HL-60 (cell line): ENCODE results near the gene CTDSPL2.

Experiments used
- DNase-seq, 2 experiments: peaks; one replicate each; pipeline ENCODE4 v3.0.0-alpha.2; 2010 to 2020; ENCODE audit warnings: low read depth in 1 of 2, low spot score in 1 of 2
- H3K27ac ChIP-seq: fragments of 250-450 bp; sonication (Bioruptor Pico); replicated peaks from 2 replicates; pipeline ENCODE4 v1.5.1; 2020; ENCODE audit warnings: mild to moderate bottlenecking, moderate library complexity
- H3K27me3 ChIP-seq: fragments of 250-450 bp; sonication (Bioruptor Pico); 2 replicates; pipeline ENCODE4 v1.5.1; 2021; ENCODE audit warnings: mild to moderate bottlenecking, moderate library complexity; ENCODE audit not compliant: insufficient read depth, poor library complexity, severe bottlenecking
- H3K4me3 ChIP-seq: replicated peaks from 2 replicates; pipeline ENCODE4 v1.5.1; 2011; ENCODE audit warnings: mild to moderate bottlenecking, control low read depth, low read length; ENCODE audit not compliant: insufficient read depth
- CTCF ChIP-seq: IDR thresholded peaks from one replicate; pipeline ENCODE4 v1.5.1; 2011; ENCODE audit warnings: low read length, control low read depth, inconsistent platforms; ENCODE audit not compliant: insufficient read depth
- GABPA ChIP-seq: IDR thresholded peaks from 2 replicates; pipeline ENCODE4 v1.6.1; 2012; ENCODE audit warnings: low read depth
- POLR2AphosphoS5 ChIP-seq: IDR thresholded peaks from 2 replicates; pipeline ENCODE4 v1.6.1; 2012; ENCODE audit warnings: low read depth
- REST ChIP-seq: IDR thresholded peaks from 2 replicates; pipeline ENCODE4 v1.6.1; 2012; ENCODE audit warnings: low read depth; ENCODE audit not compliant: insufficient replicate concordance
- SPI1 ChIP-seq: IDR thresholded peaks from 2 replicates; pipeline ENCODE4 v1.6.1; 2012; ENCODE audit warnings: low read depth, mild to moderate bottlenecking, borderline replicate concordance

CTDSPL2 gene

GRCh38 chr15:44427756-44428724, 611 bp downstream of the CTDSPL2 start:
- H3K27ac ChIP-seq = peak overlapping the region; percentile 99
- H3K4me3 ChIP-seq = peak overlapping the region; percentile 95
- TF ChIP-seq GABPA = no peak
- no peak for DNase-seq
- H3K27me3 ChIP-seq = no peaks in the 10 kb centered on the region

- no peak for DNase-seq
- H3K27ac ChIP-seq = no peak overlapping the region
- no peak overlapping the region for H3K4me3 ChIP-seq
- H3K27me3 ChIP-seq = no peaks in the 10 kb centered on the region
- TF ChIP-seq CTCF = no peak
- TF ChIP-seq SPI1 = no peak
- TF ChIP-seq REST = no peak
- no peak for TF ChIP-seq POLR2AphosphoS5
- TF ChIP-seq GABPA = no peak
These were observed 8.7 kb downstream of the CTDSPL2 start for GRCh38 chr15:44435893-44436667.

- TF ChIP-seq CTCF (no peak), SPI1 (no peak), REST (no peak), GABPA (no peak)
- no peak for DNase-seq
- Histone ChIP-seq H3K4me3 (no peak overlapping the region), H3K27me3 (no peaks in the 10 kb centered on the region), H3K27ac (no peak overlapping the region)
These were observed 11.0 kb downstream of the CTDSPL2 start for GRCh38 chr15:44438402-44438801.

GRCh38 chr15:44441095-44441501, 13.7 kb downstream of the CTDSPL2 start:
- Histone ChIP-seq H3K27me3 (no peaks in the 10 kb centered on the region), H3K4me3 (no peak overlapping the region), H3K27ac (no peak overlapping the region)
- TF ChIP-seq SPI1 (no peak), REST (no peak), CTCF (no peak), GABPA (no peak)
- peak in 1 of 2 experiments; percentile 26 for DNase-seq
